ENCODE data around the gene TTC21A. TPM values are rescaled to one million over a fixed set of nuclear protein-coding genes. Genes with fewer than 3 reads are reported as not detected.

The TTC21A gene
- total and polyA plus RNA-seq, 2 of the 13 experiments (the other 11 are each of a cell fraction or from before 2014, with no cell fraction given), result 0.31 to 1.5 TPM

DNA sequence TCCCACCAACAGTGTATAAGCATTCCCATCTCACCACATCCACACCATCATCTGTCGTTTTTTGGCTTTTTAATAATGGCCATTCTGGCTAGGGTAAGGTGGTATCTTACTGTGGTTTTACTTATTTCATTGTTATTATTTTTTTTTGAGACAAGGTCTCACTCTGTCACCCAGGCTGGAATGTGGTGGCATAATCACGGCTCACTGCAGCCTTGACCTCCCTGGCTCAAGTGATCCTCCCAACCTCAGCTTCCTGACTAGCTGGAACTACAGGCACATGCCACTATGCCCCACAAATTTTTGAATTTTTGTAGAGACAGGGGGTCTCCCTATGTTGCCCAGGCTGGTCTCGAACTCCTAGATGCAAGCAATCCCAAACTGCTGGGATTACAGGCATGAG is 56.9 kb downstream of the TTC21A start:
- ATAC-seq, result no peak
- in situ Hi-C loops (cut with HindIII; ENCODE audit: extremely low pct_ligation_motif_present, low pct_unique_long_range_greater_than_20kb) (no loop called here), intact Hi-C loops (cut with micrococcal nuclease; ENCODE audit: unreplicated experiment) (no loop called here)
- no peak for DNase-seq (ENCODE audit: low spot score)
- POLR2A ChIA-PET, result no interaction called here
- Histone ChIP-seq H3K36me3 (replicated peaks in 1 of 2; ENCODE audit: control insufficient read depth in 1 of 2, insufficient read depth in 2 of 2, low read length in 2 of 2) (no peaks in the 10 kb centered on the region), H2AFZ (ENCODE audit: low read length) (no peak overlapping the region), H3K27ac (ENCODE audit: extremely low read length, insufficient read depth, low read length) (no peak overlapping the region), H3K4me1 (ENCODE audit: insufficient read depth, low read length) (peaks cover 7% of the 10 kb centered on the region), H3K79me2 (ENCODE audit: insufficient read depth, low read length) (no peaks in the 10 kb centered on the region), H4K20me1 (ENCODE audit: insufficient read depth, low read length) (no peaks in the 10 kb centered on the region), H3K9ac (ENCODE audit: insufficient read depth, low read depth, low read length) (no peak overlapping the region), H3K9me3 (ENCODE audit: low read length) (no peaks in the 10 kb centered on the region), H3K4me3 (replicated peaks in 1 of 3; ENCODE audit: insufficient read depth in 1 of 3, low read depth in 2 of 3, low read length in 3 of 3) (no peak overlapping the region), H3K4me2 (ENCODE audit: low read depth, low read length) (no peak overlapping the region), H3K27me3 (ENCODE audit: control insufficient read depth in 1 of 2, insufficient read depth in 2 of 2, low read length in 2 of 2) (peaks cover 0 to 3% of the 10 kb centered on the region in 2 experiments; a peak in 3 of 5 replicates)
- no peak for FAIRE-seq
- WGBS (ENCODE audit: low lambda C conversion rate), result 3% methylated on average over 3 of the region's 3 CpGs
- TF ChIP-seq NR2F1 (CRISPR knock-in tag; IDR thresholded peaks at IDR 0.05) (peak in 1 of 2 experiments; percentile 31; a peak in 1 of 4 replicates), TEAD3 (CRISPR knock-in tag; optimal IDR thresholded peaks at IDR 0.05; ENCODE audit: borderline replicate concordance) (peak; percentile 55), RFXANK (CRISPR knock-in tag; IDR thresholded peaks at IDR 0.05) (no peak), SMAD3 (CRISPR knock-in tag; IDR thresholded peaks at IDR 0.05) (no peak), RARA (CRISPR knock-in tag; IDR thresholded peaks at IDR 0.05) (peak; percentile 37; the same call in 1 of the 2 replicates), NR2F6 (IDR thresholded peaks at IDR 0.05) (peak; percentile 27; the same call in 1 of the 2 replicates), NR2F6 (CRISPR knock-in tag; IDR thresholded peaks at IDR 0.05) (no peak)
- TF ChIP-seq, protein P1, sequence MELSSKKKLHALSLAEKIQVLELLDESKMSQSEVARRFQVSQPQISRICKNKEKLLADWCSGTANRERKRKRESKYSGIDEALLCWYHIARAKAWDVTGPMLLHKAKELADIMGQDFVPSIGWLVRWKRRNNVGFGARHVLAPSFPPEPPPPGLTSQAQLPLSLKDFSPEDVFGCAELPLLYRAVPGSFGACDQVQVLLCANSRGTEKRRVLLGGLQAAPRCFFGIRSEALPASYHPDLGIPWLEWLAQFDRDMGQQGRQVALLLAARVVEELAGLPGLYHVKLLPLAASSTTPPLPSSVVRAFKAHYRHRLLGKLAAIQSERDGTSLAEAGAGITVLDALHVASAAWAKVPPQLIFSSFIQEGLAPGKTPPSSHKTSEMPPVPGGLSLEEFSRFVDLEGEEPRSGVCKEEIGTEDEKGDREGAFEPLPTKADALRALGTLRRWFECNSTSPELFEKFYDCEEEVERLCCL (CRISPR knock-in tag; IDR thresholded peaks at IDR 0.05; ENCODE audit: borderline replicate concordance), result no peak
- no TSS peak for BruUV-seq (replicated peaks)
- CTCF ChIA-PET (ENCODE audit: low intra/inter-chr PET ratio, low total read pairs), result no interaction called here

DNA sequence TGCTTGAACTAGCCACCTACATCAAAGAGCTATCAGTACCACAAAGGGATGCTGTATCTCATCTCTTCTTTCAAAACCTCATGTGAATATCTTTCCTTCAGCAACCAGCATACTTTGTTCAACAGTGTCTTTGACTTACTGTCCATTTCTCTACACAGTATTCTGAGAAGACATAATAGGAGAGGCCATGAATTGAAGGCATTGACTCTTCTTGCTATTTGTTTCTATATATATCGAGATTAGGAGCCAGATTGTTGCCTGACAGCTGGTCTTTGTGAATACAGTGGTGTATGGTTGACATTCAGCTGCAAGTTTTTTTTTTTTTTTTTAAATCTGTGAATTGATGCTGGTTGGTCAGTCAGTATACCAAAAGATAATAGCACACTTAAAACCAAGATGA is 58.0 kb downstream of the TTC21A start:
- Histone ChIP-seq H3K36me3 (replicated peaks in 1 of 2; ENCODE audit: control insufficient read depth in 1 of 2, insufficient read depth in 2 of 2, low read length in 2 of 2) (no peaks in the 10 kb centered on the region), H2AFZ (ENCODE audit: low read length) (no peak overlapping the region), H3K79me2 (ENCODE audit: insufficient read depth, low read length) (no peaks in the 10 kb centered on the region), H3K4me1 (ENCODE audit: insufficient read depth, low read length) (peaks cover 7% of the 10 kb centered on the region), H3K4me3 (replicated peaks in 1 of 3; ENCODE audit: insufficient read depth in 1 of 3, low read depth in 2 of 3, low read length in 3 of 3) (no peak overlapping the region), H4K20me1 (ENCODE audit: insufficient read depth, low read length) (no peaks in the 10 kb centered on the region), H3K9me3 (ENCODE audit: low read length) (no peaks in the 10 kb centered on the region), H3K9ac (ENCODE audit: insufficient read depth, low read depth, low read length) (no peak overlapping the region), H3K27ac (ENCODE audit: extremely low read length, insufficient read depth, low read length) (no peak overlapping the region), H3K27me3 (ENCODE audit: control insufficient read depth in 1 of 2, insufficient read depth in 2 of 2, low read length in 2 of 2) (peaks cover 0 to 1% of the 10 kb centered on the region in 2 experiments; a peak in 2 of 5 replicates), H3K4me2 (ENCODE audit: low read depth, low read length) (no peak overlapping the region)
- POLR2A ChIA-PET, result no interaction called here
- in situ Hi-C loops (cut with HindIII; ENCODE audit: extremely low pct_ligation_motif_present, low pct_unique_long_range_greater_than_20kb) (no loop called here), intact Hi-C loops (cut with micrococcal nuclease; ENCODE audit: unreplicated experiment) (no loop called here)
- CTCF ChIA-PET (ENCODE audit: low intra/inter-chr PET ratio, low total read pairs), result no interaction called here
- WGBS (ENCODE audit: low lambda C conversion rate), result 0% methylated on average over 1 of the region's 1 CpG
- no TSS peak for BruUV-seq (replicated peaks)
- FAIRE-seq, result no peak
- ATAC-seq, result no peak
- no peak for DNase-seq (ENCODE audit: low spot score)
- TF ChIP-seq ZNF660 (CRISPR knock-in tag; IDR thresholded peaks at IDR 0.05; ENCODE audit: borderline replicate concordance, low read depth) (no peak), POGZ (CRISPR knock-in tag; IDR thresholded peaks at IDR 0.05) (no peak)
- TF ChIP-seq, protein P2, sequence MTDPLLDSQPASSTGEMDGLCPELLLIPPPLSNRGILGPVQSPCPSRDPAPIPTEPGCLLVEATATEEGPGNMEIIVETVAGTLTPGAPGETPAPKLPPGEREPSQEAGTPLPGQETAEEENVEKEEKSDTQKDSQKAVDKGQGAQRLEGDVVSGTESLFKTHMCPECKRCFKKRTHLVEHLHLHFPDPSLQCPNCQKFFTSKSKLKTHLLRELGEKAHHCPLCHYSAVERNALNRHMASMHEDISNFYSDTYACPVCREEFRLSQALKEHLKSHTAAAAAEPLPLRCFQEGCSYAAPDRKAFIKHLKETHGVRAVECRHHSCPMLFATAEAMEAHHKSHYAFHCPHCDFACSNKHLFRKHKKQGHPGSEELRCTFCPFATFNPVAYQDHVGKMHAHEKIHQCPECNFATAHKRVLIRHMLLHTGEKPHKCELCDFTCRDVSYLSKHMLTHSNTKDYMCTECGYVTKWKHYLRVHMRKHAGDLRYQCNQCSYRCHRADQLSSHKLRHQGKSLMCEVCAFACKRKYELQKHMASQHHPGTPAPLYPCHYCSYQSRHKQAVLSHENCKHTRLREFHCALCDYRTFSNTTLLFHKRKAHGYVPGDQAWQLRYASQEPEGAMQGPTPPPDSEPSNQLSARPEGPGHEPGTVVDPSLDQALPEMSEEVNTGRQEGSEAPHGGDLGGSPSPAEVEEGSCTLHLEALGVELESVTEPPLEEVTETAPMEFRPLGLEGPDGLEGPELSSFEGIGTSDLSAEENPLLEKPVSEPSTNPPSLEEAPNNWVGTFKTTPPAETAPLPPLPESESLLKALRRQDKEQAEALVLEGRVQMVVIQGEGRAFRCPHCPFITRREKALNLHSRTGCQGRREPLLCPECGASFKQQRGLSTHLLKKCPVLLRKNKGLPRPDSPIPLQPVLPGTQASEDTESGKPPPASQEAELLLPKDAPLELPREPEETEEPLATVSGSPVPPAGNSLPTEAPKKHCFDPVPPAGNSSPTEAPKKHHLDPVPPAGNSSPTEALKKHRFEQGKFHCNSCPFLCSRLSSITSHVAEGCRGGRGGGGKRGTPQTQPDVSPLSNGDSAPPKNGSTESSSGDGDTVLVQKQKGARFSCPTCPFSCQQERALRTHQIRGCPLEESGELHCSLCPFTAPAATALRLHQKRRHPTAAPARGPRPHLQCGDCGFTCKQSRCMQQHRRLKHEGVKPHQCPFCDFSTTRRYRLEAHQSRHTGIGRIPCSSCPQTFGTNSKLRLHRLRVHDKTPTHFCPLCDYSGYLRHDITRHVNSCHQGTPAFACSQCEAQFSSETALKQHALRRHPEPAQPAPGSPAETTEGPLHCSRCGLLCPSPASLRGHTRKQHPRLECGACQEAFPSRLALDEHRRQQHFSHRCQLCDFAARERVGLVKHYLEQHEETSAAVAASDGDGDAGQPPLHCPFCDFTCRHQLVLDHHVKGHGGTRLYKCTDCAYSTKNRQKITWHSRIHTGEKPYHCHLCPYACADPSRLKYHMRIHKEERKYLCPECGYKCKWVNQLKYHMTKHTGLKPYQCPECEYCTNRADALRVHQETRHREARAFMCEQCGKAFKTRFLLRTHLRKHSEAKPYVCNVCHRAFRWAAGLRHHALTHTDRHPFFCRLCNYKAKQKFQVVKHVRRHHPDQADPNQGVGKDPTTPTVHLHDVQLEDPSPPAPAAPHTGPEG (CRISPR knock-in tag; IDR thresholded peaks at IDR 0.05), result no peak

Data from HepG2 (cell line).